ENCODE results near the gene TMEM41A.

DNA sequence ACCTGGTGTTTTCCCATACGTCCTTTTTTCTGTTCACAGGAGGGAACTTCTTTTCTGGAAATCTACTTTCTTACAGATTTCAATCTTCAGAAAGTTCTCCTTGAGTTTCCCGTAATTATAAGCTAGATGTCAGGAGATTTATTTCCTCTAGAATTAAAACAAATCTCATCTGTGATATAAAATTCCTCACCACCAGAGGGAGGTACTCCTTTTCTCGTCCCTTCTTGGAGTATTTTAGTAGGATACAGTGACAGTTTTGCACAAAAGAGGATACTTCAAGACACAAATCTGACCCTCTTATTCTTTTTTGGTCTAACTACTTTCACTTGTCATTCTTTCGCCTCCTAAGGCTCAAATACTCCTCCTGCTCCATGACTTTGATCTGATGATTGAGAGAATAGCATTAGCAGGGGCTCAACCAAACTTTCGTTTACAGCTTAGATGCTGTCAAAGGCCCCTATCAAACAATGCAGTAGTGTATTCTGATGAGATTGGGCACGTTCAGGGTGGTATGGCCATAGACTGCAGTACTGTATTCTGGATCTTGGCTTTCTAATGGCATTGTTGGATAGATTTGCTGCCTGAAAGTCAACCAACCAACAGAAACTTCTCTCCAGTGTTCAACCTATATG lies 38.0 kb downstream of the TMEM41A start:
- TF ChIP-seq, protein P1, sequence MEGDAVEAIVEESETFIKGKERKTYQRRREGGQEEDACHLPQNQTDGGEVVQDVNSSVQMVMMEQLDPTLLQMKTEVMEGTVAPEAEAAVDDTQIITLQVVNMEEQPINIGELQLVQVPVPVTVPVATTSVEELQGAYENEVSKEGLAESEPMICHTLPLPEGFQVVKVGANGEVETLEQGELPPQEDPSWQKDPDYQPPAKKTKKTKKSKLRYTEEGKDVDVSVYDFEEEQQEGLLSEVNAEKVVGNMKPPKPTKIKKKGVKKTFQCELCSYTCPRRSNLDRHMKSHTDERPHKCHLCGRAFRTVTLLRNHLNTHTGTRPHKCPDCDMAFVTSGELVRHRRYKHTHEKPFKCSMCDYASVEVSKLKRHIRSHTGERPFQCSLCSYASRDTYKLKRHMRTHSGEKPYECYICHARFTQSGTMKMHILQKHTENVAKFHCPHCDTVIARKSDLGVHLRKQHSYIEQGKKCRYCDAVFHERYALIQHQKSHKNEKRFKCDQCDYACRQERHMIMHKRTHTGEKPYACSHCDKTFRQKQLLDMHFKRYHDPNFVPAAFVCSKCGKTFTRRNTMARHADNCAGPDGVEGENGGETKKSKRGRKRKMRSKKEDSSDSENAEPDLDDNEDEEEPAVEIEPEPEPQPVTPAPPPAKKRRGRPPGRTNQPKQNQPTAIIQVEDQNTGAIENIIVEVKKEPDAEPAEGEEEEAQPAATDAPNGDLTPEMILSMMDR (IDR thresholded peaks at IDR 0.05; ENCODE audit: low read length): peak; percentile 57
- TF ChIP-seq EZH2 (IDR thresholded peaks at IDR 0.05; ENCODE audit: borderline replicate concordance, low read length): no peak

Measured in OCI-LY1 (cell line).